Measurements from ENCODE around the gene STXBP4.

STXBP4 gene

GRCh38 chr17:55154101-55154500, 185.5 kb downstream of the STXBP4 start:
- TF ChIP-seq ZFX (IDR thresholded peaks at IDR 0.05; ENCODE audit: borderline replicate concordance) (no peak), CTCF (IDR thresholded peaks at IDR 0.05) (no peak)

GRCh38 chr17:55155856-55156560, 187.4 kb downstream of the STXBP4 start:
- H3K27ac ChIP-seq: no peak overlapping the region
- TF ChIP-seq ZFX (IDR thresholded peaks at IDR 0.05; ENCODE audit: borderline replicate concordance) (no peak), CTCF (IDR thresholded peaks at IDR 0.05) (no peak)

More at GRCh38 chr17:55154101-55154500, 185.5 kb downstream of the STXBP4 start:
- H3K27ac ChIP-seq: no peak overlapping the region

- no peak overlapping the region for H3K27ac ChIP-seq
Observed at GRCh38 chr17:55157165-55157564, 188.6 kb downstream of the STXBP4 start.

GRCh38 chr17:55158439-55158838, 189.9 kb downstream of the STXBP4 start:
- no peak for TF ChIP-seq ZFX (IDR thresholded peaks at IDR 0.05; ENCODE audit: borderline replicate concordance)
- TF ChIP-seq CTCF (IDR thresholded peaks at IDR 0.05): no peak
- H3K27ac ChIP-seq: no peak overlapping the region

More at GRCh38 chr17:55157165-55157564, 188.6 kb downstream of the STXBP4 start:
- TF ChIP-seq CTCF (IDR thresholded peaks at IDR 0.05): no peak
- TF ChIP-seq ZFX (IDR thresholded peaks at IDR 0.05; ENCODE audit: borderline replicate concordance): no peak

GRCh38 chr17:55159251-55159650, 190.7 kb downstream of the STXBP4 start:
- no peak overlapping the region for H3K27ac ChIP-seq

GRCh38 chr17:55160501-55160900, 191.9 kb downstream of the STXBP4 start:
- TF ChIP-seq ZFX (IDR thresholded peaks at IDR 0.05; ENCODE audit: borderline replicate concordance) (no peak), CTCF (IDR thresholded peaks at IDR 0.05) (no peak)
- H3K27ac ChIP-seq: no peak overlapping the region

More at GRCh38 chr17:55159251-55159650, 190.7 kb downstream of the STXBP4 start:
- TF ChIP-seq ZFX (IDR thresholded peaks at IDR 0.05; ENCODE audit: borderline replicate concordance) (no peak), CTCF (IDR thresholded peaks at IDR 0.05) (no peak)

GRCh38 chr17:55161935-55162555, 193.5 kb downstream of the STXBP4 start:
- TF ChIP-seq ZFX (IDR thresholded peaks at IDR 0.05; ENCODE audit: borderline replicate concordance) (no peak), CTCF (IDR thresholded peaks at IDR 0.05) (no peak)
- no peak overlapping the region for H3K27ac ChIP-seq
